ENCODE measurements around the gene PIP5K1C. TPM values are rescaled to one million over a fixed set of nuclear protein-coding genes. Genes with fewer than 3 reads are reported as not detected.
A peak's percentile ranks its signal among the peaks of the same experiment; 100 is the strongest.
"Not testable (repeated sequence)": the region's sequence is repeated elsewhere in the genome, so short reads cannot be mapped to it uniquely, and the experiment has no call there.

The PIP5K1C gene
- total RNA-seq, 3 donors from 2014 or later: 14.6 to 15.7 (median 15.7) TPM

- no peaks in the 10 kb centered on the region for H3K27me3 ChIP-seq
- DNase-seq (ENCODE audit: low spot score in 2 of 2): peak in 1 of 2 donors; percentile 70
- TF ChIP-seq, protein P1, sequence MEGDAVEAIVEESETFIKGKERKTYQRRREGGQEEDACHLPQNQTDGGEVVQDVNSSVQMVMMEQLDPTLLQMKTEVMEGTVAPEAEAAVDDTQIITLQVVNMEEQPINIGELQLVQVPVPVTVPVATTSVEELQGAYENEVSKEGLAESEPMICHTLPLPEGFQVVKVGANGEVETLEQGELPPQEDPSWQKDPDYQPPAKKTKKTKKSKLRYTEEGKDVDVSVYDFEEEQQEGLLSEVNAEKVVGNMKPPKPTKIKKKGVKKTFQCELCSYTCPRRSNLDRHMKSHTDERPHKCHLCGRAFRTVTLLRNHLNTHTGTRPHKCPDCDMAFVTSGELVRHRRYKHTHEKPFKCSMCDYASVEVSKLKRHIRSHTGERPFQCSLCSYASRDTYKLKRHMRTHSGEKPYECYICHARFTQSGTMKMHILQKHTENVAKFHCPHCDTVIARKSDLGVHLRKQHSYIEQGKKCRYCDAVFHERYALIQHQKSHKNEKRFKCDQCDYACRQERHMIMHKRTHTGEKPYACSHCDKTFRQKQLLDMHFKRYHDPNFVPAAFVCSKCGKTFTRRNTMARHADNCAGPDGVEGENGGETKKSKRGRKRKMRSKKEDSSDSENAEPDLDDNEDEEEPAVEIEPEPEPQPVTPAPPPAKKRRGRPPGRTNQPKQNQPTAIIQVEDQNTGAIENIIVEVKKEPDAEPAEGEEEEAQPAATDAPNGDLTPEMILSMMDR (IDR thresholded peaks at IDR 0.05): no peak
- H3K4me1 ChIP-seq: peaks cover 5 to 10% of the 10 kb centered on the region in 2 donors
- peak overlapping the region in 1 of 3 donors; percentile 19 for H3K4me3 ChIP-seq
- no peak overlapping the region for H3K27ac ChIP-seq
- H3K36me3 ChIP-seq: no peaks in the 10 kb centered on the region
- H3K9me3 ChIP-seq: no peaks in the 10 kb centered on the region
- intact Hi-C loops (cut with DNase I; ENCODE audit: low total_unique reads): loop anchor here (10.0 kb wide), 1 partner anchor 655 kb away; the partner anchor contains the start of genes FSD1 and TMIGD2
These were observed 50.4 kb downstream of the PIP5K1C start for GRCh38 chr19:3649888-3650287.

GRCh38 chr19:3648037-3648905 is 52.0 kb downstream of the PIP5K1C start:
- H3K27me3 ChIP-seq: no peaks in the 10 kb centered on the region
- peaks cover 5 to 10% of the 10 kb centered on the region in 2 donors for H3K4me1 ChIP-seq
- no peak for DNase-seq (ENCODE audit: low spot score in 2 of 2)
- H3K27ac ChIP-seq: no peak overlapping the region
- H3K36me3 ChIP-seq: no peaks in the 10 kb centered on the region
- TF ChIP-seq, protein P1 (IDR thresholded peaks at IDR 0.05): no peak
- TF ChIP-seq POLR2AphosphoS5 (IDR thresholded peaks at IDR 0.05) (no peak), POLR2A (IDR thresholded peaks at IDR 0.05) (no peak)
- no peak overlapping the region for H3K4me3 ChIP-seq
- intact Hi-C loops (cut with DNase I; ENCODE audit: low total_unique reads): no loop called here
- no peaks in the 10 kb centered on the region for H3K9me3 ChIP-seq

DNA sequence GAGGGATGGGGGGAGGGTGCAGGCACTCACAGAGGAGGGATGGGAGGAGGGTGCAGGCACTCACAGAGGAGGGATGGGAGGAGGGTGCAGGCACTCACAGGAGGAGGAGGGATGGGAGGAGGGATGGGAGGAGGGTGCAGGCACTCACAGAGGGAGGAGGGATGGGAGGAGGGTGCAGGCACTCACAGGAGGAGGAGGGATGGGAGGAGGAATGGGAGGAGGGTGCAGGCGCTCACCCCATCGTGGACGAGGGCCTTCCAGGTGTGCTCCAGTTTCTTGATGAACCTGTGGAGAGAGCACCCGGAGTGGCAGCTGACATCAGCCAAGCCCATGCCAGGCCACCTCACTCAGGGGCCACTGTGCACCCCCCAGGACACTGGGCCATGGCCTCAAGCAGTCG is 53.2 kb downstream of the PIP5K1C start:
- peaks cover 5 to 10% of the 10 kb centered on the region in 2 donors for H3K4me1 ChIP-seq
- DNase-seq (ENCODE audit: low spot score in 2 of 2); H3K9me3 ChIP-seq; H3K27ac ChIP-seq; intact Hi-C loops (cut with DNase I; ENCODE audit: low total_unique reads); H3K36me3 ChIP-seq; H3K27me3 ChIP-seq; H3K4me3 ChIP-seq: not testable (repeated sequence)

DNA sequence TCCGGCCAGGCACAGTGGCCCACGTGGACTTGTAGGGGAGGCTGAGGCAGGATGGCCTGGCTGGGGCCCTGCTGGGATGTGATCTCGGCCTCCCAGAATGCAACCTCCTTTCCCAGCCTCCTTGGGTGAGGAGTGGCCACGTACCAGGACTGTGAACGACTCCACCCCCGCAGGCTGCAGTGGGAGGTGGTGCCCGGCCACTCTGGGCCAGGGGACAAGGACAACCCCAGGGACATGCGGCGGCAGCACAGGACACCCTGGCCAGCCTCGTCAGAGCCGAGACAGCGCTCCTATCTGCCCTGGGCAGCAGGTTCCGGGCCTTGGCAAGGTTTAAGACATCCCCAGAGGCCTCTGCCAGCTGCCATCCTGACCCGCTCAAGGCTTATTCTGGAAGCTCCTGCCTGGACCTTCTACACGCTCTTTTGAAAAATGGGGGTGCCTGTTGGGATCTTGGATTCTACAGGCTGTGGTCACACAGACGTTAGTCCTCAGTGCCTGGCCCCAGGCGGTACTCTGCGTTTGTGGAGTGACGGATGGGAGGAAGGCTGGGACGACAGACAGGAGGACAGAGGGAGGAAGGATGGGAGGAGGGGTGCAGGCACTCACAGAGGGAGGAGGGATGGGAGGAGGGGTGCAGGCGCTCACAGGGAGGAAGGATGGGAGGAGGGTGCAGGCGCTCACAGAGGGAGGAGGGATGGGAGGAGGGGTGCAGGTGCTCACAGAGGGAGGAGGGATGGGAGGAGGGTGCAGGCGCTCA is 53.8 kb downstream of the PIP5K1C start:
- no peaks in the 10 kb centered on the region for H3K27me3 ChIP-seq
- peaks cover 5 to 10% of the 10 kb centered on the region in 2 donors for H3K4me1 ChIP-seq
- TF ChIP-seq POLR2A (IDR thresholded peaks at IDR 0.05) (no peak), POLR2AphosphoS5 (IDR thresholded peaks at IDR 0.05) (no peak)
- TF ChIP-seq, protein P1 (IDR thresholded peaks at IDR 0.05): no peak
- no peak for DNase-seq (ENCODE audit: low spot score in 2 of 2)
- no peak overlapping the region for H3K4me3 ChIP-seq
- intact Hi-C loops (cut with DNase I; ENCODE audit: low total_unique reads): no loop called here
- H3K36me3 ChIP-seq: no peaks in the 10 kb centered on the region
- no peak overlapping the region for H3K27ac ChIP-seq
- no peaks in the 10 kb centered on the region for H3K9me3 ChIP-seq

GRCh38 chr19:3645726-3646125 is 54.5 kb downstream of the PIP5K1C start:
- intact Hi-C loops (cut with DNase I; ENCODE audit: low total_unique reads): no loop called here
- Histone ChIP-seq H3K36me3 (no peaks in the 10 kb centered on the region), H3K9me3 (no peaks in the 10 kb centered on the region), H3K4me1 (peaks cover 5 to 10% of the 10 kb centered on the region in 2 donors), H3K4me3 (no peak overlapping the region), H3K27ac (no peak overlapping the region), H3K27me3 (no peaks in the 10 kb centered on the region)
- no peak for DNase-seq (ENCODE audit: low spot score in 2 of 2)
- no peak for TF ChIP-seq POLR2A (IDR thresholded peaks at IDR 0.05)
- TF ChIP-seq, protein P1 (IDR thresholded peaks at IDR 0.05): no peak
- TF ChIP-seq POLR2AphosphoS5 (IDR thresholded peaks at IDR 0.05): no peak

Data from breast epithelium (tissue), 4 donors.